Ammon's horn (tissue), 1 donor: ENCODE results near the gene GP5.

Experiments
- DNase-seq: peaks from one replicate; pipeline ENCODE4 v3.0.0-alpha.2; 2016; ENCODE audit warnings: low spot score

The GP5 gene

GRCh38 chr3:194375473-194376240, 23.4 kb downstream of the GP5 start:
- no peak for DNase-seq

- no peak for DNase-seq
Observed at GRCh38 chr3:194374935-194375334, 24.1 kb downstream of the GP5 start.

DNA sequence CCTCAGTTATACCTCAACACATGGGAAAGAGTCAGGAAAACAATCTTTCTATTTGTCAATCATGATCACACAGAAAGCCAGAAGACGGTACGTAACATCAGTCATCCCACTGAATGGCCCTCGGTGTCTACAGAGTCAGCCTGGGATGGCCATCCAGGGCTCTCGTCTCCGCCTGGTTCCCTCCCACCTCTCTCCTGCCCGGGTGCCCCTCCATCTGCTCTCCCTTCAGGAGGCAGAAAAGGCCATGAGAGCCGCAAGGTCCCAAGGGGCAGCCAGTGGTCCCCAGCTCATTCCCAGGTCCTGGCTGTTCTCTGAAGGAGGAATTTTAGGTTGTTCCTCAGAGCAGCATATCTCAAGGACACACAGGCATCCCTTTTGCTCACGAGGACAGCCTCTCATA, 25.2 kb downstream of the GP5 start:
- DNase-seq, result no peak

DNA sequence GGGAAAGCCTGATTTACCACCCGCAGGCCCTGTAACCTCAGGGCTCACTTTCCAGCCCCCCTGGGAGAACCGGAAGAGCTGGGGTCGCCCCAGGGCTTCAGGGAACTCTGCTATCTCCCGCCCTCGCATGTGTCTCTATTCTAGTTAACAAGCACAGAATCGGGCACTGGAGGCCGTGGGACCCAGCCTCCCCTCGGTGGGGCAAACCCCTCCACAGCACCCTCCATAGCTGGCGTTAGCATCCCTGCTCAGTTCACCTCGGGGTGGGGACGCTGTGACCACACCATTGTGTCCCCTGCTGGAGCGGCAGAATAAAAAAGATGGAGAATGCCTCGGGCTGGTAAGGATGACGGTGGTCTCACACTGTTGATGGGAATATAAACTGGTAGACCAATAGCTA, 26.0 kb downstream of the GP5 start:
- DNase-seq, result no peak

- no peak for DNase-seq
Observed at GRCh38 chr3:194370753-194371152, 28.3 kb downstream of the GP5 start.

DNA sequence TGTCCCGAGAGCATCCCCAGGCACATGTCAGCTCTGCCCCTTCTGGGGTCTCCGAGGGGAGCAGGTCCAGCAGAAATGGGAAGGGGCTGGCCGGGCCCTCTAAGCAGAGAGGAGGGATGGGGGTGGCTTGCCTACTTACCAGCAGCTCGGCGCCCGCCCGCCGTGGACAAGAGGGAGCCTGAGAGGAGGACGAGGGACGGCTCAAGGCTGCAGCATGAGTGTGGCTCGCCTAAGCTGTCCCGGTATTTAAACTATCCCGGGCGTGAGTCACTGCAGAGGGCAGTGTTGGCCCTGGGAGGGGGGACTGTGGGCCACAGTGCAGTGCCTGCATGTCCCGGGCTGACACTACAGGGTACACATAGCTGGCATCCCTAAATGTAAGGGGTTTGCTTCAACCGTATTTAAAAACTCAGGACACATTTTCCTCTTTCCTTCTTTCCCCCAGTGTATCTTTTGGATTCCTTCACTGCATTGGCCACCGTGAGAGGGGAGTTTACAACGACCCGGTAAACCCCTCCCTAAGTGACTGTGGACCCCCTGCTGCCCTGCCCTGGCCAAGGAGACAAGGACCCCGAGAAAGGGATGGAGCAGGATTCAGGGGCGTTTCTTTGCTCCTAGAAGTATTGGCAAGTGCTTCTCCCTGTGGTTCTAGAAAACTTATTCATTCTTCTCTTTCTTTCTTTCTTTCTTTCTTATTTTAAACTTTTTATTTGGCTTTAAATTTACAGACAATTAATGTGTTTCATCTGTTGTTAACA, 29.4 kb downstream of the GP5 start, which contains the start of gene LRRC15:
Gene LRRC15, minus strand, starts transcription at position 222 of the 758 bp plus-strand sequence. CDS start 8,700 bp downstream, outside the sequence.
- DNase-seq, result no peak

DNA sequence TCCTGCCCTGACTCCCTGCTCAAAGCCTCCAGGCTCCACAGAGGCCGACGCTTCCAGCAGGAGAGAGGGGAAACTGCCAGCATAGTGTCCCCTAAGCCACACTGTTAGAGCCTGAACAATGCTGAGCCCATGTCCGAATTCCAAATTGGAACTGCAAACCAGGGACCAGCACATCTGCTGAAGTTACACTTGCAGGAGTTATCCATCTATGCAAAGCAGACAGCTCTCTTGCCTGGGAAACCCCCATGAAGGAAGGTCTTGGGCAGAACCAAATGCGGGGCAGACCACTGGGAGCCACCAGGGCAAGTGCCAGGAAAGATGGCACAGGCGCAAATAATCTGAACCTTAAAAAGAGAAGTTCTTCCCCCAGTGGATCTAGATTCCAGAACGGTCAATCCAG, 30.1 kb downstream of the GP5 start:
- DNase-seq, result no peak

- no peak for DNase-seq
Observed at GRCh38 chr3:194367992-194368841, 30.8 kb downstream of the GP5 start.

DNA sequence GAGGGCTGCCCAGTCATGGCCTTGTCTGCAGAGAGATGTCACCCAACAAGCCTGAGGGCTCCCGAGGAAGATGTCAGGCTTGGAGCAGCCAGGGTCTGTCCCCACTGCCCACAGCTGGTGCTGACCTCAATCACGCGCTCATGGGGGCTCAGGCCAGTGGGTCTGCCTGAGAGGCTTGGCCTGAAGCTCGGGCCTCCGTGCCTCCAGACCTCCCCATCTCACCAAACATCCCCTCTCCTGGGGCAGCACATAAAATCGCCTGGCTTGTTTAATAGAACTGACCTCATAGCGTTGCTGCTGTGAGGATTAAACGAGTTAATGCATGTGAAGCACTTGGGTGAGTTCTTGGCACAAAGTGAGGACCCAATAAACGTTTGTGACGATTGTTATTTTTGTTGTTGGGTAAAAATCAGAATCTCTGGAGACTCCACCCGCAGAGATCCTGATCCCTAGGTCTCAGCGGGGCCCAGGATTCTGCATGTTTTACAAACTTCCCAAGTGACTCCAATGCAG, 33.0 kb downstream of the GP5 start:
- no peak for DNase-seq

DNA sequence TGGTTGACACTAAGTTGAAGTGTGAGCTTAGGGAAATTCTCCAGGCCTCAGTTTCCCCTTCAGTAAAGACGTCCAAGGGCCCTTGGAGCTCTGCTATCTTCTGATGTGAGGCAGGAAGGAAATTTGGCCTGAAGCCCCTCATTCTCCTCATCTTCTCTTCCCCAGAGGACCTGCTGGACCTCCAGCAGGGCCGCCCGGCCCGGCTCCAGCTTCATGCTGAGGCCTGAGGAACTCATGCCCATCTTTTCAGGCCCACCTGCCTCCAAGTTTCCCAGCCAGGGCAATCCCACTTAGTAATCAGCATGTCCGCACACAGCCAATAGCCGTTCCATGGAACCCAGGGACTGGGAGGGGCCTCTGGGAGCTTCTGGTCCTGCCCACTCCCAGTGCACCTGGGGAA, 33.5 kb downstream of the GP5 start:
- DNase-seq, result no peak

DNA sequence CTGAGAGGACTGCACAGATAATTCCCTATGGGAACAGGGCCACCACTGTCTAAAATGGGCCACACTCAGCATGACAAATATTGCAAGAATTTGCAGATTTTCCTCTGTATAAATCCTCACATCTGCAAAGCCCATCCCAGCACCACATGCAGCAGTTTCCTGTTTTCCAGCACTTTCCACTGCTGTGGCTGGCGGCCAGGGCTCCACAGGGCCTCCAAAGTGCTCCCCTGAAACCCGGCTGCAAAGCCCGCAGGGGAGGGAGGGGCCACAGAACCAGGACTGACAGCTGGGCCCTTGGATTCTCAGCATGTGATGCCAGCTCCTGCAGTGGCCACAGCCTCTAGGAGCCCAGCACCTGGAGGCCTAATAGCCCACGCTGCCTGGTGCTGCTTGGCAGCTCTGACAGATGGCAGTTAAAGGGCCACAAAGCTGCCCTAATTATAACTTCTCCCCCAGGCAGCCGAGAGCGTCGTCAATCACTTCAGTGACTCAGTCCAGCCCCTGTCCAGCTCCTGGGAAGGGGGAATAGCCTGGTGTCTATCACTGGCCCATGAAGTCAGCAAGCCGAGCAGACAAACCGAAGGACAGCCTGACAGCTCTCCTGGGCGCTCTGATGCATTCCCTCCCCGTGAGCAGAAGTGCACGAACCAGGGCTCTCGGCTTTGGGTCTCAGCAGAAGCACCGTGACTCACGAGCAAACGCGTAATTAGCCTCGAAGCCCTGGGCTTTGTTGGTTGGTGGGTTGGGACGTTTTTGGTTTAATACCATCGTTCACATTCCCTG, 34.2 kb downstream of the GP5 start:
- DNase-seq, result no peak

DNA sequence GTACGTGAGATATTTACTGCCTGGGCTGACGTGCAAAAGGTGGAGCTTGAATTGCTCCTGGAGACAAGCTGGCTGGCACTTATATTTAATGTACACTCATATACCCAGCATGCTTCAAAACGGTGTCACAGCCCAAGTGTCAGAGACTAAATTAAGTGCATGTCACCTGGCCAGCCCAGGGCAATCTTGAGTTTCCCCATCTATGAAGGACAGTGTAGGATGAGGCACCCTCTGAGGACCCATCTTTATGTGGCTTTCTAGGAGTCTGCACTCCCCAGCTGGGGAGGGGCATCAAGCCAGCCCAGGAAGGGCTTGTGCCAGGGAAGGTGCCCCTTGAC, 34.8 kb downstream of the GP5 start:
- no peak for DNase-seq

DNA sequence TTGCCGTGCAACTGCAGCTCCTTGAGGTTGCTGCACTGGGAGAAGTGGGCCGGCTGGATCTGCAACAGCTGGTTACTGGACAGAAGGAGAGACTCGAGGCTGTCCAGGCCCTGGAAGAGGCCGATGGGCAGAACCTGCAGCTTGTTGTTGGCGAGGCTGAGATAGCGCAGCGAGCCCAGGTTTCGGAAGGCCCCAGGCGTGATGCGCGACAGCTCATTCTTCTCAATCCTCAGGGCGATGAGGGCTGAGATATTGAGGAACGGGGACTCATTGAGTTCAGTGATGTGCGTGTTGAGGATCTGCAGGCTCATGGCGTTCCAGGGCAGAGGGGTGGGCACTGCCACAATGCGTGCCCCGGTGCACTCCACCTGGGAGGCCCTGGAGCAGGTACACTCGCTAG, 38.5 kb downstream of the GP5 start:
- DNase-seq, result no peak

DNA sequence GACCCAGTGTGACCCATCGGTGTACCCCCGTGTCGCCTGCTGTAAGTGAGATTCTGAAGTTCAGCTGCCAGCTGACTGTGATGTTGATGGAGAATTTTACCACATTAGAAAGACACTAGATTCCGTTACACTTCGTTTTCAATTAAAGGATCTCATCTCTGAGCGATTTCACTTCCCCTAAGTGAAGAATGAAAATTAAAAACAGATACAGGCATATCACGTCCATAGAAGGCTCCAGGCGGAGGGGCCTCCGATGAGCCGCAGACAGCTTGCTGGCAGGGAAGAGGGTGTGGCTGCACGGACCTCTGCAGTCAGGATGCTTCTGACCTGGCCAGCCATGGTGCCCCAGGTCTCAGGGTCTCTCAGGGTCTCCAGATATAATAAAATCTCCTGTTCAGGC, 41.4 kb downstream of the GP5 start:
- DNase-seq, result no peak

DNA sequence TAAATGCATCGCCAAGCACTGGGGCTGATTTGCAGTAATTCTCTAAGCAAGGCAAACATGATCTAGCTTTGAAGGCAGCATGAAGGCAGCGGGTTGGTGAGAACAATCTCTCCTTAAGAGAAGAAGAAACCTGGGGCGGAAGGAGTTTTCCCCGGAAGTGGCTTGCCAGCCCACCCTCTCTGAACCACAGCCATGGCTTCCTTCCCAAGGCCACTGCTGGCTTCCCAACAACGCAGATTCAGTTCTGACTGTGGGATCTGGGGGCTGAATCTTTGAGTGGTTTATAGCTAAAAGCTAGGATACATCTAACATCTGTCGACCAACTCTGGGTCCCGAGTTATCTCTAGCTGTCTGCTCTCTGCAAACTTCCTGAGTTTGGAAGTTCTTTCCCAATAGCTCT, 43.7 kb downstream of the GP5 start:
- DNase-seq, result no peak

GRCh38 chr3:194354315-194354714, 44.8 kb downstream of the GP5 start:
- no peak for DNase-seq

DNA sequence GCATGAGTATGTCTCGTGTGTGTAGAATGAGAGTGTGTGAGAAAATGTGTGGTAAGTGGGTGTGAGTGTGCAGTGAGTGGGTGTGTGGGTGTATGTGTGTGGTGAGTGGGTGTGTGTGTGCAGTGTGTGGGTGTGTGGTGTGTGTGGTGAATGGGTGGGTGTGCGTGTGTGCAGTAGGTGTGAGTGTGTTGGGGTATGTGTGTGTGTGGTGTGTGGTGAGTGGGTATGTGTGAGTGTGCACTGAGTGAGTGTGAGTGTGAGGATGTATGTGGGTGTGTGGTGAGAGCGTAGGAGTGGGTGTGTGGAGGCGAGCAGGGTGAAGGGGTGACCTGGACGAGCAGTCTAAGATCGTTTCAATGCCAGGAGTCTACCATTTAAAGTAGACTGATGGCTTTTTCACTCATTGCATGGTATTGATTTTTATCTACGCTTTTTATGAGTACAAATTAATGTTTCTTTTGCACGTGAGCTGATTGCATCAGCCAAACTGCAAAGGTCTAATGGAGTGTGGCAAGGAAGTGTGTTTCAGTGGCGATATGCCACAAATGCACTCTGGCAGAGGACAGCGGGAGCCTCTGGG, 46.3 kb downstream of the GP5 start:
- DNase-seq, result no peak

- no peak for DNase-seq
Observed at GRCh38 chr3:194351952-194352536, 47.0 kb downstream of the GP5 start.

DNA sequence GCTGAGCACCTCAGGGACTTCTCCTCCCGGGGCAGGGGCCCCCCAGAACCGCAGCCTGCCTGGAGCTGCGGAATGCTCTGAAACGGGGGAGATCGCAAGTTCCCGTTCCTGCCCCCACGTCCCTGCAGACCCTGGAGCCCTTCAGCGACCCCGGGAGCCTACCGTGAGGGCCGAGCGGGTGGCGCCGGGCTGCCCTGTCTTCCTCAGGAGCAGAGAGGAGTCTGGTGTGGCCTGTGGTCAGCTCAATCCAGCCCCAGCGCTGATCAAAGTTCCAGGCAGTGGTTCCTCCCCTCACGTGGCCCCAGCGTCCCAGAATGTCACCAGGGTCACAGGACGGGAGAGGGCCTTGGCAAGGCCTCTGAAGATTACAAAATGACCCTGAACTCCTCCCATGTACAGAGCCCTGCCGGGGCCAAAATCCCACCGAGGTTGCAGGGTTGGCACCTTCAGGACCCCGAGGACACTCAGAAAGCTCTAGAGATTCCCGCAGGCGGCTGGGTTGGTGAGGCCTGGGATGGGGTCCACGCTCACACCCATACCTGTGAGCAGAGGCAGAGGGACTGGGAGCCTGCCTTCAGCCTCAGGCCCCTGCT, 47.9 kb downstream of the GP5 start, which contains the start of gene CPN2:
Gene CPN2, minus strand, starts transcription at position 249 of the 593 bp plus-strand sequence. CDS start 8,626 bp downstream, outside the sequence.
- DNase-seq, result no peak

GRCh38 chr3:194350726-194351071, 48.4 kb downstream of the GP5 start:
- DNase-seq, result no peak
